GM06990 (cell line): ENCODE data around the gene MTHFS.

Source experiments
- DNase-seq: peaks from one replicate; pipeline ENCODE4 v3.0.0-alpha.2; 2011; ENCODE audit not compliant: insufficient read length; ENCODE audit errors: extremely low read depth
- H3K27me3 ChIP-seq: replicated peaks from 2 replicates; pipeline ENCODE4 v1.6.0; 2011; ENCODE audit warnings: low read length; ENCODE audit not compliant: control insufficient read depth, insufficient read depth
- H3K36me3 ChIP-seq: 2 replicates; pipeline ENCODE4 v1.5.1; 2011; ENCODE audit warnings: low read length; ENCODE audit not compliant: control insufficient read depth, insufficient read depth
- H3K4me3 ChIP-seq: replicated peaks from 2 replicates; pipeline ENCODE4 v1.5.1; 2011; ENCODE audit warnings: low read depth, mild to moderate bottlenecking, control low read depth, low read length
- TF ChIP-seq, protein P1 (sequence below): IDR thresholded peaks from 2 replicates; pipeline ENCODE4 v1.5.1; 2011; ENCODE audit warnings: low read length, control low read depth, mild to moderate bottlenecking, inconsistent platforms; ENCODE audit not compliant: insufficient read depth, poor library complexity, severe bottlenecking

The MTHFS gene

DNA sequence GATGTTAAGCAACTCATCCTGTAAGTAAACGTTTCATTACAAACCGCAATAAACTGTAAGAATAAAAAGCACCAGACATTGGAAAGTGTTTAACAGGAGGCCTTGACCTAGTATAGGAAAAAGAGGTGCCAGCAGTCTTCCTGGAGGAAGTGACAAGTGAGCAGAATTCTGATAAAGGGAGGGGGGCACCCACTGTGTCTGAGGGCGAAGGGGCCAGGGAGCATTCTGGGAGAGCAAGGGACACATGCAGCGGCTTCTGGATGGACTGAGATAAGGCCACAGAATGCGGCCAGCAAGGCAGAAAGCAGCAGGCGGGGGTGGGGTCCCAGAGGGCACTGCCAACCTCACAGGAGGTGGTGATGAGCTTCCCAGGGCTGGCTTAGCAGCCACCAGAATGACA lies 80.2 kb downstream of the MTHFS start:
- Histone ChIP-seq H3K36me3 (no peaks in the 10 kb centered on the region), H3K4me3 (no peak overlapping the region), H3K27me3 (no peaks in the 10 kb centered on the region)
- DNase-seq: no peak
- TF ChIP-seq, protein P1, sequence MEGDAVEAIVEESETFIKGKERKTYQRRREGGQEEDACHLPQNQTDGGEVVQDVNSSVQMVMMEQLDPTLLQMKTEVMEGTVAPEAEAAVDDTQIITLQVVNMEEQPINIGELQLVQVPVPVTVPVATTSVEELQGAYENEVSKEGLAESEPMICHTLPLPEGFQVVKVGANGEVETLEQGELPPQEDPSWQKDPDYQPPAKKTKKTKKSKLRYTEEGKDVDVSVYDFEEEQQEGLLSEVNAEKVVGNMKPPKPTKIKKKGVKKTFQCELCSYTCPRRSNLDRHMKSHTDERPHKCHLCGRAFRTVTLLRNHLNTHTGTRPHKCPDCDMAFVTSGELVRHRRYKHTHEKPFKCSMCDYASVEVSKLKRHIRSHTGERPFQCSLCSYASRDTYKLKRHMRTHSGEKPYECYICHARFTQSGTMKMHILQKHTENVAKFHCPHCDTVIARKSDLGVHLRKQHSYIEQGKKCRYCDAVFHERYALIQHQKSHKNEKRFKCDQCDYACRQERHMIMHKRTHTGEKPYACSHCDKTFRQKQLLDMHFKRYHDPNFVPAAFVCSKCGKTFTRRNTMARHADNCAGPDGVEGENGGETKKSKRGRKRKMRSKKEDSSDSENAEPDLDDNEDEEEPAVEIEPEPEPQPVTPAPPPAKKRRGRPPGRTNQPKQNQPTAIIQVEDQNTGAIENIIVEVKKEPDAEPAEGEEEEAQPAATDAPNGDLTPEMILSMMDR: no peak

DNA sequence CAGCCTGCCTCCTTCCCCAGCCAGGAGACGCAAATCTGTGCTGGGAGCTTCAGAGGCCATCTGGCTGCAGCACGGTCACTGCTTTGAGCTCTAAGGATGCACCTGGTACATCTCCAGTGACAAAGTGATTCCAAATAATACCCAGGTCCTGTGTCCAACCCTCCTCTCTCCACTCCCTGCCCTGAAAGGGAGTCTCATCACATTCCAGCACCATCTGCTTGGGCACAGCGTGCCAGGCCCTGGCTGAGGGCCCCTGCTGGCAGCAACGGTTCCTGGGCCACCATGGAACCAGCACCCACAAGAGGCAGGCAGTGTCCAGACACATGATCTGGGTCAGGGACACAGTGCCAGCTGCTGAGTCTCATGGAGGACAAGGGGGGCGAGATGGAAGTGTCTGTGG lies 81.3 kb downstream of the MTHFS start:
- TF ChIP-seq, protein P1: no peak
- no peak for DNase-seq
- no peak overlapping the region for H3K4me3 ChIP-seq
- no peaks in the 10 kb centered on the region for H3K36me3 ChIP-seq
- H3K27me3 ChIP-seq: no peaks in the 10 kb centered on the region

- DNase-seq: no peak
- Histone ChIP-seq H3K36me3 (no peaks in the 10 kb centered on the region), H3K4me3 (no peak overlapping the region), H3K27me3 (no peaks in the 10 kb centered on the region)
- TF ChIP-seq, protein P1: no peak
These were observed 84.3 kb downstream of the MTHFS start for GRCh38 chr15:79812541-79812940.

- TF ChIP-seq, protein P1: no peak
- DNase-seq: no peak
These were observed 85.1 kb downstream of the MTHFS start for GRCh38 chr15:79811406-79812405.

GRCh38 chr15:79804838-79805237 lies 92.0 kb downstream of the MTHFS start:
- no peak for DNase-seq
- Histone ChIP-seq H3K36me3 (no peaks in the 10 kb centered on the region), H3K27me3 (no peaks in the 10 kb centered on the region), H3K4me3 (no peak overlapping the region)
- TF ChIP-seq, protein P1: no peak

More at GRCh38 chr15:79811406-79812405, 85.1 kb downstream of the MTHFS start:
- no peak overlapping the region for H3K4me3 ChIP-seq
- no peaks in the 10 kb centered on the region for H3K36me3 ChIP-seq
- H3K27me3 ChIP-seq: no peaks in the 10 kb centered on the region

DNA sequence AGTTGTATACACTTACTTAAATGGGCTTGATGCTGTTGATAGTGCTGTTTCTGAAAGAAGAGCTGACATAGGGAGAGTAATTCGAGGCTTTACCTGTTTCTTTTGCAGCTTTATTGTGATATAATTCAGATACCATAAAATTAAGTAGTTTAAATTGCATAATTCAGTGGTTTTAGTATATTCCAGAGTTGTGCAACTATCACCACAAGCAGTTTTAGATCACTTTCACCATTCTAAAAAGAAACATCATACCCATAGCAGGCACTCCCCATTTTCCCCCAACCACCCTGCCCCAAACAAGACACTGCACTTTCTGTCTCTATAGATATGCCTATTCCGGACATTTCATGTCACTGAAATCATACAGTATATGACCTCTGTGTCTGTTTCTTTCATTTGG lies 98.5 kb downstream of the MTHFS start:
- H3K36me3 ChIP-seq: no peaks in the 10 kb centered on the region
- DNase-seq: no peak
- no peaks in the 10 kb centered on the region for H3K27me3 ChIP-seq
- no peak overlapping the region for H3K4me3 ChIP-seq
- TF ChIP-seq, protein P1: no peak
